H1 (cell line): Measurements from ENCODE around the gene SLC13A5. TPM values are rescaled to one million over a fixed set of nuclear protein-coding genes. Genes with fewer than 3 reads are reported as not detected.
A peak's percentile ranks its signal among the peaks of the same experiment; 100 is the strongest.

Source experiments
- ASH2L ChIP-seq: fragments of 200-600, 300-600 bp; sonication (generic); IDR thresholded peaks from one replicate; pipeline ENCODE4 v1.7.1; 2017; ENCODE audit warnings: low read length
- CBX5 ChIP-seq: fragments of 300-800, 300-1000 bp; sonication (generic); IDR thresholded peaks from 2 replicates; pipeline ENCODE4 v1.7.1; 2016; ENCODE audit warnings: antibody characterized with exemption, low read length, low read depth
- CBX8 ChIP-seq: fragments of 300-800, 300-1000 bp; sonication (generic); IDR thresholded peaks from 2 replicates; pipeline ENCODE4 v1.7.1; 2016; ENCODE audit warnings: low read depth, low read length, borderline replicate concordance
- CTBP2 ChIP-seq: IDR thresholded peaks from 2 replicates; pipeline ENCODE4 v1.7.0; 2011; ENCODE audit warnings: borderline replicate concordance, mild to moderate bottlenecking, moderate library complexity, mixed read lengths, low read length; ENCODE audit not compliant: insufficient read depth, insufficient read length
- EGR1 ChIP-seq: IDR thresholded peaks from 2 replicates; pipeline ENCODE4 v1.6.1; 2011; ENCODE audit warnings: low read depth, low read length, borderline replicate concordance
- EP300 ChIP-seq, 2 experiments: IDR thresholded peaks; 1 replicate in 1 of 2; 2 replicates in 1 of 2; pipeline ENCODE4 v1.6.1; 2011 to 2012; ENCODE audit warnings: low read depth in 2 of 2, low read length in 2 of 2, mild to moderate bottlenecking in 2 of 2, borderline replicate concordance in 1 of 2, inconsistent platforms in 1 of 2, moderate library complexity in 1 of 2
- FOSL1 ChIP-seq: IDR thresholded peaks from 2 replicates; pipeline ENCODE4 v1.6.1; 2011; ENCODE audit warnings: mild to moderate bottlenecking, low read depth, low read length, moderate library complexity; ENCODE audit not compliant: insufficient read depth
- GTF2F1 ChIP-seq: IDR thresholded peaks from 2 replicates; pipeline ENCODE4 v1.6.1; 2012; ENCODE audit warnings: low read depth, low read length, improper control_type of control experiment, borderline replicate concordance
- HDAC6 ChIP-seq: IDR thresholded peaks from one replicate; pipeline ENCODE4 v1.7.1; 2012; ENCODE audit warnings: low read depth, mild to moderate bottlenecking, inconsistent platforms, low read length, moderate library complexity
- KDM5A ChIP-seq: fragments of 200-600 bp; IDR thresholded peaks from 2 replicates; pipeline ENCODE4 v1.7.1; 2012; ENCODE audit warnings: mild to moderate bottlenecking, low read length, inconsistent platforms, mixed read lengths
- POU5F1 ChIP-seq: IDR thresholded peaks from 2 replicates; pipeline ENCODE4 v1.6.1; 2011; ENCODE audit warnings: low read depth, mild to moderate bottlenecking, low read length, moderate library complexity
- RAD21 ChIP-seq, 2 experiments: IDR thresholded peaks in 1 of 2; conservative IDR thresholded peaks in 1 of 2; 2 replicates each; pipeline ENCODE4 v1.6.1; 2011; ENCODE audit warnings: low read depth in 2 of 2, low read length in 2 of 2, improper control_type of control experiment in 1 of 2, inconsistent platforms in 1 of 2, mild to moderate bottlenecking in 1 of 2, moderate library complexity in 1 of 2
- SP4 ChIP-seq: IDR thresholded peaks from 2 replicates; pipeline ENCODE4 v1.6.1; 2012; ENCODE audit warnings: low read length, inconsistent platforms
- TBP ChIP-seq: IDR thresholded peaks from 2 replicates; pipeline ENCODE4 v1.6.1; 2011; ENCODE audit warnings: low read depth, low read length, improper control_type of control experiment
- polyA plus RNA-seq, 7 experiments: library from polyadenylated mRNA; depleted of rRNA in 3 of 7; stranded (reverse) in 5 of 7; unstranded in 2 of 7; fragments of >200 nt in 5 of 7; fragments of 200-250 nt in 2 of 7; gene quantifications; 1 replicate in 5 of 7; 2 replicates in 1 of 7; 4 replicates in 1 of 7; pipeline versions ENCODE4 v1.2.1 to v1.2.3, GENCODE V29; 2011 to 2013; ENCODE audit warnings: missing spikeins in 2 of 7, mixed read lengths in 2 of 7
- total RNA-seq: library from RNA; stranded (reverse); fragmentation: NEBNext Ultra II Directional; extraction: Animal tissue kit (Norgen Biotek cat#: 25700); gene quantifications from 2 replicates; pipeline ENCODE4 v1.2.1, GENCODE V29; 2021

The SLC13A5 gene
- total and polyA plus RNA-seq, 2 of the 8 experiments (the other 6 are each of a cell fraction or from before 2014, with no cell fraction given), result 2.1 to 2.6 TPM

DNA sequence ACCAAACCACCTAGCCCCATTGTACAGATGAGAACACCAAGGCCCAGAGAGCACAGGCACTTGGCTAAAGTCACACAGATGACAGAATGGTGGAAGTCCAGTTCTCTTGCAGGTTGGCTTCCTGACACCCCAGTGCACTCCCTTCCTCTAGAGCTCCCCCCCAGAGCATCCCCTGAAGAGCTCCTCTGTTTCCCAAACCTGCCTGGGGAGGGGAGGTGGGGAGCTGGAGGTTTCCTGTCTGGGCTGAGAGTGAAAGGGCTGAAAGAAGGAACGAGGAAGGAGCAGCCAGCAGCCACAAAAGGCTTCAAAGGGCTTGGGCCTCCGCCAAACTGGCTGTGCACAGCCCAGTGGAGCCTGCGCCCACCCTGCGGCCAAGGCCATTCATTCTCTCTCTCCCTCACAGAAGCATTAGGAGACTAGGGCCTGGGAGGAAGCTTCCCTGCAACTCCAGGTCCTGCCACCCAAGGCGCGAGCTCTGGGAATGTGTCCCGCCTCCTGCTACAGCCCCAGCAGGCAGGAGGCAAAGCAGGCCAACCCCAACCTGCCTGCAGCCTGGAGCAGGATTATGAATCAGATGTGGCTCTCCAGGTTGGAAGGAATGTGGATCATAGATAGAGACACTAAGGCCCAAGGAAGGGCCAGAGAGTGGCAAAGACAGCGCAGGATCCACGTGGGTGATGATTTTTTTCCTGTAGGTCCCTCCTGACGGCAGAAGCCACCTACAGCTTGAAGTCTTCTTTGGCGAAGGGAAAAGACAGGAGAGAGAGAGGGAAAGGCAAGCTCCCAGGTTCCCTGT lies 913 bp downstream of the SLC13A5 start (continued):
- TF ChIP-seq CBX5 (no peak), EP300 (IDR thresholded peaks at IDR 0.05; ENCODE audit: borderline replicate concordance in 1 of 2, low read depth in 2 of 2, low read length in 2 of 2) (no peak), POU5F1 (no peak), CBX8 (no peak), HDAC6 (no peak), GTF2F1 (no peak), TBP (peak; percentile 45; the same call in 1 of the 2 replicates), KDM5A (no peak), SP4 (no peak), EGR1 (no peak), FOSL1 (no peak), RAD21 (IDR thresholded peaks at IDR 0.05 in 1 of 2, conservative IDR thresholded peaks at IDR 0.05 in 1 of 2; ENCODE audit: low read depth in 2 of 2, low read length in 2 of 2) (no peak; a peak in 1 of 4 replicates), CTBP2 (no peak), ASH2L (no peak)
- TF ChIP-seq, all 59 proteins: peak for 6
